Activated naive CD8-positive, alpha-beta T cell treated with anti-CD3 and anti-CD28 coated beads, Interleukin-2, amount 50 U/mL, for 16 hours (primary cell): Measurements from ENCODE around the gene TMC5.
"Not testable (repeated sequence)": the region's sequence is repeated elsewhere in the genome, so short reads cannot be mapped to it uniquely, and the experiment has no call there.

Experiments used
- DNase-seq: peaks from one replicate; pipeline ENCODE4 v3.0.0-alpha.2; 2020; ENCODE audit warnings: low read depth, low spot score

Gene TMC5

DNA sequence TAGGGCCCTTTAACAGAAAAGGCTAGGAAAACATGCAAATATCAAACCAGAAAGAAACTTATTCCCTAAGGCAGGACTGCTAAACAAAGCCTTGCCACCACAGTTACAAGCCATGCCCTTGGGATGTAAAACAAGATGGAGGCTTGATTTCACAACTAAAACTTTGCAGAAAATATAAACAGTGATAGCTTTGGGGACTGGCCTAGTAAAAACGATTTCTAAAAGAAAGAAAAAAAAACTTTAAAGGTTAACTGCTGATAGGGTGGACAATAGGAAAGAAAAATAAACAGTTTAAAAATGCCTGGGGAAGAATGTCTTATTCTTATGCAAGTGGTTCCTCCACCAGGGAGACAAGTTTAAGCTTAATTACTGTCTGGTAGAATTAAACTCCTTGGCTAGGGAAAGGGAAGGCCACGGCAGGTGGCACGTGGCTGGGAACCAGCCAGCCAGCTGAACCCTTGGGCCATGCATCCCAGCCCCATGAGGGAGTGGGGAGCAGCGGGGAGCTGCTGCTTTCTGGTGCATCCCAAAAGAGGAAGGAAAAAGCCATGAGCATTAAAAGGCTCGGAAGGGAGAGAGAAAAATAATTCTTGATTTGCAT lies 10.7 kb upstream of the TMC5 start:
- no peak for DNase-seq

DNA sequence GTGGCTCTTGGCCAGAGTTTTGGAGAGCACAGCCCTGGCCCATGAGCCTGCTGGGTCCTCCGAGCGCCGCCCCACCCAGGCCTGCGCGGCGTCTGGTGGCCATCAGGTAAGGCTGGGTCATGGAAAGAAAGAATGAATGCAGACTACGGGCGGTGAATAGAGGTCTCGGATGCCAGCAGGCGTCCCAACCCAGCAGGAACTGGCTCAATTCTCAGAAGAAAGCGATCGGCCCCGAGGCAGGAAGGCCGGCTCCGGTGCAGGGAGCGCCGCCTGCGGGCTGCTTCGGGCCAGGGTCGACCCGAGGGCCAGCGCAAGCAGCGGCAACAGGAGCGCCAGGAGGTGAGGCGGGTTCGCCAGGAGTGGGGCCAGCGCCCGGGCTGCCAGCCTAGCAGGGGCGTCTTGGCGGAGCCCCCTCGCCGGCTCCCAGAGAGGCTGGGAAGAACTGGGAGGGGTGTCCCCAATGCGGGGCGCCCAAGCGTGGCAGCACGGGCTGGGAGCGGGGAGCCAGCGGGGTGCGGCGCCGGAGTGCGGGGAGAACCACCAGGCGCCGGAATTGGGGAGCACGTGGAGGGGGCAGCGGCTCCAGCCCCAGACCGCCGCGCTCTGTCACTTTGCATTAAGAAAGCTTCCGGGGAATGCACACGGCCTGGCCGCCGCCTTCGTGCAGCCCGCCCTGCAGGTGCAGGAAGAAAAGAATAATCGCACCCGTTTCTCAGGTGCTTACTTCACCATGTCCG lies 7.1 kb upstream of the TMC5 start:
- DNase-seq = no peak

DNA sequence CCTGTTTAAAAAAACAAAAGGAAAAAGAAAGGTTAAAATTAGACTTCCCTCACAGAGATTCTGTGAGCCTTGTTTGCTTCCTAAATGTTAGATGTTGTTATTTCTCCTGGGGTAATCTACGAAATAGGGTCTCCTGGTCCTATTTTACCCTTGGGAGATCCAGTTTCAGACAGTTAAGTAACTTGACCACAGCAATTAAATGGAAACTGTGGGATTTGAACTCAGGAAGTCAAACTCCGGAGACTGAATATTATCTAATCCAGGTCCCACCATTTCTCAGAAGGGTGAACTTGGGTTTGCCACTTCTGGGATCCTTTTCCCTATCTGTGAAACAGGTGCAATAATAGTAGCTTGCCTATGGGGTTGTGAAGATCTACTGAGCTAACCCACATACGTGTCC lies 6.4 kb upstream of the TMC5 start:
- DNase-seq = no peak

DNA sequence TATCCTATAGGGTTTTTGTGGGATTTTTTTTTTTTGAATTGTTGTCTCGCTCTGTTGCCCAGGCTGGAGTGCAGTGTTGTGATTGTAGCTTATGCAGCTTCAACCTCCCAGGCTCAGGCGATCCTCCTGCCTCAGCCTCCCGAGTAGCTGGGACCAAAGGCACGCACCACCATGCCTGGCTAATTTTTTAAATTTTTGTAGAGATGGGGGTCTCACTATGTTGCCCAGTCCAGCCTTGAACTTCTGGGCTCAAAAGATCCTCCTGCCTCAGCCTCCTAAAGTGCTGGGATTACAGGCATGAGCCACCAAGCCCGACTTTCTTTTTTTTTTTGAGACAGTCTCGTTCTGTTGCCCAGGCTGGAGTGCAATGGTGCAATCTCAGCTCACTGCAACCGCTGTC lies 5.6 kb upstream of the TMC5 start:
- not testable (repeated sequence) for DNase-seq

DNA sequence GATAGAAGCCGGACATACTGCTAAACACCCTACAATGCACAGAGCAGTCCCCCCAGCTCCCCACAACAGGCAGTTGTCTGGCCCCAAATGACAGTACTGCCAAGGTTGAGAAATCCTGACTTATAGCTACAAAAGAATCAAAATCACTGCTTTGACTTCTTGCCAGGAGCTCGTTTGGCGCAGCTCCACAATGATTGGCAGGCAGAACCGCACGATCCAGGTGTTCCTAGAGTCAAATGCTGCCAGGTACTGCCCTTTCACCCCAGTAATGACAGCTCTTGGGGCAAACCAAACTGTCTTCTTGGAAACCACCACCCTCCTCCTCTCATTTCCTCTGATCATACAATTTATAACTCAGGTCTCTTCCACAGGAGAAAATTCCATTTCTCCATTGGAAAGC lies 2.2 kb upstream of the TMC5 start:
- no peak for DNase-seq

DNA sequence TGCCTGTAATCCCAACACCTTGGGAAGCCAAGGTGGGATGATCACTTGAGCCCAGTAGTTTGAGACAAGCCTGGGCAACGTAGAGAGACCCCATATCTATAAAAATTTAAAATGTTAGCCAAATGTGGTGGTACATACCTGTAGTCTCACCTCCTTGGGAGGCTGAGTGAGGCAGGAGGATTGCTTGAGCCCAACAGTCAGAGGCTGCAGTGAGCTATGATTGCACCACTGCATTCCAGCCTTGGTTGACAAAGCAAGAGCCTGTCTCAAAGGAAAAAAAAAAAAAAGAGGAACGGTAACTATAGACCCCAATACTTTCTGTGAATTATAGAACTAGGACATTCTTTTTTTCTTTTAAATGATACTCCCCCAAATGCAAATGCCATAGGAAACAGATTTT lies 1.8 kb upstream of the TMC5 start:
- no peak for DNase-seq

DNA sequence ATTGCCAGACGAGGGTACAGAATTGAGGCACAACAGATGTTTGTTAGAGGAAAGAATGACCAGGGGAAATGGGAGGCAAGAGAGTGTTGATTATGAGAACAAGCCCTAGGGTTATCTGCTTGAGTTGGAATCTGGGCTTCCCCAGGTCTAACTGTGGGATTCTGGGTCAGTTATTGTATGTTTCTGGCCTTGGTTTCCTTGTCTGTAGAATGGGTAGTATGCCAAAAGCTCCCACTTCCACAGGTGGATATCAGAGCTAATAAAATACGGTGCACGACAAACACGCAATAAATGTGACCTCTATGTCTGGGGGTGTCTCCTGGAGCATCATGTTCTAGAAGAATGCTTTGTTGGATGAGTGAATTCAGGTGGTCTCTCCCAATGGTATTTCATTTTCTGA lies 517 bp downstream of the TMC5 start:
- no peak for DNase-seq

DNA sequence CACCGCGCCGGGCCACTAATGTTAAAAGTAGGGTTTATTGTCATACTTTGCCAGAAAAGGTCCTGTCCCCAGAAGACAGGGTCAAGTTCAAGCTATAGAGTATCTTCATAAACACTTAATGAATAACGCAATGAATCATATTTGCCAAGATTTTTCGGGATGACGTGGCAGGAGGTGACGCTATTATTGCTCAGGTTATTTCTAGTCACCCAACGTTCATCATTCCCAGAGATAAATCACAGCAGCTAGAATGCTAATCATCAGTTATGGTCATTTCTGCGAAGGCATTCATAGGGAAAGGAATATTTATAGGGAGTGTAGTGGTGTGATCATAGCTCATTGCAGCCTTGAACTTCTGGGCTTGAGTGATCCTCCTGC lies 2.0 kb downstream of the TMC5 start:
- DNase-seq = no peak

DNA sequence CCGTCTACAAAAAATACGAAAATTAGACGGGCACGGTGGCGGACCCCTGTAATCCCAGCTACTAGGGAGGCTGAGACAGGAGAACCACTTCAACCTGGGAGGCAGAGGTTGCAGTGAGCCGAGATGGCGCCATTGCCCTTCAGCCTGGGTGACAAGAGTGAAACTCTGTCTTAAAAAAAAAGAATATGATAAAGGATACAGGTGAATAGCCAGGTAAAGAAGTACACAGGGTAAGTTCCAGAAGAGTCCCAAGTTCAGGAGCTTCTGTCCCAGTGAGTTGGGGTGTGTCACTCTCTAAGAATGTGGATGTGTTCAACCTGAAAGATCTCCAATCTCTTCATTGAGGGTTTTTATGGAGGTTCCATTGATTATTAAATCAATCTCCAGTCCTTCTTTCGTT lies 6.8 kb downstream of the TMC5 start:
- no peak for DNase-seq

DNA sequence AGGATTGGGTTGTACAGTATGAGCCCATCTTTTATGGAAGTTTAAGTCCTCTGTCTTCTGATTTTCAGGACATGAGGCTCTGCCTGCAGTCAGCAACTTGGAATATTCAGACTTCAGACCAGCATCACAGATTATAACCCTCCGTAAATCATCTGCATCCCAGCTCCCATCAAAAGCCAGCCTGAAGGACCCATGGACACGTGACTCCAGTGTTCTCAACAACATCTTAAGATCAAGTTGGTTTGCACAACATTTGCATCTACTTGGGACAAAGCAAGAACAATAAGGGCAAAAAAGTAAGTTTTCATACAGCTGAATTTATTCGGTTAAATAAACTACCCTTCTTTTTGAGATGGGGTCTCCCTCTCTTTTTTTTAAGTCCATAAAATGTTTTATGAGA lies 12.7 kb downstream of the TMC5 start:
- no peak for DNase-seq

DNA sequence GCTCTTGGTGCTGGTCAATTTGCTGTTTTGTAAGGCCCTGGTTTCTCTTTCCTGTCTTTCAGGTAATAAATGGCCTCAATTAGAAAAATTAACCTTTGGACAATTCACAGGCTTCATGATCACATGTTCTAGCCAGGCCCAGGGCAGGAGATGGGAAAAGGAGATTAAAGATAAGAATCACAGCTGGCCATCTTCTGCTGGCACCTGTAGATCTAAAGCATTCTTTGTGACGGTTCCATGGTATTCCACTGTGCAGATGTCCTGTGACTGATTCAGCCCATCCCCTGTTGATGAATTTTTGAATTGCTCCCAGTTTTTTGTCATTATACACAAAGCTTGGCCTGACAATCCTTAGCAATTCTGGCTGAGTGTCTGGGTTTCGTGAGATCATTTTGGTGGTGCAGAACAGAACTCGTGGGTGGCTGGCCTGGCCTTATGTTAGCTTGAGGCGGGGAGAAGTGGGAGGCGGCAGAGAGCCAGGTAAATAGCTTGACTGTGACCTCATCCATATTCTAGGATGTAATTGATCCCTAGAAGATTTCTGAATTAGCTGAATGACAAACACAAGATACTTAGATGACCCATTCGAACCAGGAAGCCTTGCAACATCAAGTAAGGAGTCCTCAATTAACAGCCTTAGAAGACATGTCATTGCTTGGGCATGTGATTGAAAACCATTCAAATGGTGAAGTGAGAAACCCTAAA lies 14.1 kb downstream of the TMC5 start:
- no peak for DNase-seq

DNA sequence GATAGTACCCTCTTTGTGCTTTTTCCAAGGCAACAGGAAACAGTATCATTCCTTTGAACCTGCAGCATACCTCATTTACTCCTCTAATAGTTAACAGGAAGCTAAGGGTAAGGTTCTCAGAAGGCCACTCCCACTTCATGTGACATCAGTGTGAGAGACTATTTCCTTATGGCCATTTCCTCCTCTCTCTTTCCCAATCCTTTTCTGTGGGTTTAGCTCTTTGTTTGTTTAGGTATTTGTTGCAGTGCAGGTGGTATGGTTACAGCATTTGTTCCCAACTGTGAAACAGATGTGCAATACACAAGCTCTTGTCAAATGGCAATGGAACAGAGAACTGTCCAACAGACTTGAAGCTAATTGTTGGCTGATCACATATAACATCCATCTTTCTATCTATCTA lies 14.7 kb downstream of the TMC5 start:
- no peak for DNase-seq

DNA sequence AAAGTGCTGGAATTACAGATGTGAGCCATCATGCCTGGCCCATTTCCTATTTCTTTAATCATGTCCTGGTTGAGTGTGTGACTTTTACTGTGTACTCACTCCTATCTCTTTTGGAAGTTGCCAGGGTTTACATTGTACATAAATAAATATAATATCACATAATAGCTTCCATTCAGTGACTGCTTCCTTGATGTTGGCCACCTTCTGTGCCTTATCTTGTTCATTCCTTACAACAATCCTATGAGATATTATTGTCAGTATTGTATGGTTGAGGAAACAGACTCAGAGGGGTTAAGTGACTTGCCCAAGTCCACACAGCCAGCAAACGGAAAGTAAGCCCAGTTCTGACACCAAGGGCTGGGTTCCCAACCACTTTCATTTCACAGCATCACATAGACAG lies 16.9 kb downstream of the TMC5 start:
- DNase-seq = no peak

DNA sequence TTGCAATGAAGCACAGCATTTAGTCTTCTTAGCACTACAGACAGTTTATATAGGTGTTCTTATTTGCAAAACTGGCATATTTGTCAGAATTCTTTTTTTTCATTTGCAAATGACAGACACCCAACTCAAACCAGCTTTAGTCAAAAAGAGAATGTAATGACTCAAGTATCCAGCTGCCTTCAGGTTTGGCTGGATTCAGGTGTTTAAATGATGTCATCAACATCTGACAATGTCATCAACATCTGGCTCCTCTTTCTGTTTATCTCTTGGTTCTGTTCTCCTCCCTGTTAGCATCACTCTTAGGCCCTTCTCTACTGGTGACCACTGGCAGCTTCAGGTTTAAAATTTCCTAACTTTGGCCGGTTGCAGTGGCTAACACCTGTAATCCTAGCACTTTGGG lies 18.9 kb downstream of the TMC5 start:
- no peak for DNase-seq

DNA sequence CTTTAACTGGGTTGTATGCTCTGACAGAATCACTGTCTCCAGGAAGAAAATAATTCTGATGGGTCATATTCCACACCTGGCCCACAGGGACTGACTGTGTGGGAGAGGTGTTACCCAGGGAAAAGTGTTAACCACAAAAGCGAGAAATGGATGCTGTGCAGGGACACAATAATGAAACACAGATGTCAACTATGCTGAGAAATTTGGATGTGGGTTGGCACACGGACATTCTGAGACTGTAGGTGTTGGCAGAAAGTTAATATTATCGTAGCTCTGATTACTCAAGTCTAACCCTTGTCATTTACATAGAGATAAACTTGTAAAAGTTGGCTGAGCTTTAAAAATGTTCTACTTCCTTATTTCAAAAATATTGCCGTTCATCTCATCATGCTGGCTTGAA lies 19.6 kb downstream of the TMC5 start:
- DNase-seq = no peak

DNA sequence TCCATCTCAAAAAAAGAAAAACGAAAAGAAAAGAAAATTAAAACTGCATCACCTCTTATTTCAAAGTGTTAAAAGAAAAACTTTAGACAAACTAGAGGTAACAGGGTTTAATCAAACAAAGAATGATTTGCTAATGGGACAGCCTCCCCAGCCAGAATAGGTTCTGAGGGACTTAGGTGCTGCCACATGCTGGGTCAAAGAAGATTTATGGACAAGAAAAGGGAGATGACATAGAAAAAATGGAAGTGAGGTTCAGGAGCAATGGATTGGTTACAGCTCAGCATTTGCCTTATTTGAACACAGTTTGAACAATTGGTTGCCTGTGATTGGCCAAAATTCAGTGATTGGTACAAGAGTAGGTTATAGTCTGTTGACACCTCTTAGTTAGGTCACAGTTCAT lies 21.1 kb downstream of the TMC5 start:
- DNase-seq = no peak

DNA sequence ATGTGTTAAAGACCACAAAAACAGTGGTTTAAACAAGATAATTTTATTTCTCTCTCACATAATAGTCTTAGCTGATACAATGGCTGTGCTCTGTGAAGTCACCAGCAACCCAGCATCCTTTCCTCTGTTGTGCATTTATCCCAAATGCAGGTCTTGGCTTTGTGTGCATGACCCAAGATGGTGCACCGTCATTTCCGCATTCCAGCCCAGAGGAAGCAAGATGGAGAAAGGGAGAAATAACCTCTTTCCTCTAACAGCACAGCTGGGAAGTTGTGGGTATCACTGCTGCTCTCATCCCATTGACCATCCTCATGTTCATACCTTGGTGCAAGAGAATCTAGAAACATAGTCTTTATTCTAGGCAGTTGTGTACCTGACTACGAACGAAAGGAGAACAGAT lies 21.8 kb downstream of the TMC5 start:
- no peak for DNase-seq

DNA sequence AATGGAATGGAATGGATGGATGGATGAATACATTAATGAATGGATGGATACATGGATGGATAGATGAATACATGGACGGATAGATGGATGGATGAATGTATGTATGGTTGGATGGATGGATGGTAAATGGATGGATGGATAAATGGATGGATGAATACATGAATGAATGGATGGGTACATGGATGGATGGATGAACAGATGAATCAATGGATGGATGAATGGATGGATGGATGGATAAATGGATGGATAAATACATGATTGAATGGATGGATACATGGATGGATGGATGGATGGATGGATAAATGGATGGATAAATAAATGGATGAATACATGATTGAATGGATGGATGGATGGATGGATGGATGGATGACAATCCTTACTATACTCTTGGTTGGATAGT lies 26.0 kb downstream of the TMC5 start:
- DNase-seq = no peak

DNA sequence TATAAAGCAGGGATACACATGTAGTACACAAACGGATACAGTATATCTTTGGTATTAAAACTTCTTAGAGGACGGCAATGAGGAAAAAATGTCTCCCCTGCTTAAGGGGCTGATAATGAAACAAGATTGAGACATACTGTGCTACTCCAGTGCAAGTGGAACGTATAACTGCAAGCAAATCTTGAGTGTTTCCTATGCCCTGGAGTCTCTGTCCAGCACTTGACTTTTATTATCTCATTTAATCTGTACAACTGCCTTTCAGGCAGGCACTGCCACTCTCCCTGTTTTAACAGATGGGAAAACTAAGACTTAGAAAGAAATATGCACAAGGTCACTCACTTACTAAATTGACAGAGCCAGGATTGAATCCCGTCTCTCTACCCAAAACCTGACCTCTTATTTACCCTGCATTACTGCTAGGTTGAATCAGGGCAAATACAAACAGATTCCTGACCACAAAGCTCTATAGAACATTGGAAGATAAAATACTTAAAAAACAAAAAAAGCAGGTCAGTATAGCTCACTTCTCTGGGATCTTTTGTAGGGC lies 28.7 kb downstream of the TMC5 start:
- no peak for DNase-seq

DNA sequence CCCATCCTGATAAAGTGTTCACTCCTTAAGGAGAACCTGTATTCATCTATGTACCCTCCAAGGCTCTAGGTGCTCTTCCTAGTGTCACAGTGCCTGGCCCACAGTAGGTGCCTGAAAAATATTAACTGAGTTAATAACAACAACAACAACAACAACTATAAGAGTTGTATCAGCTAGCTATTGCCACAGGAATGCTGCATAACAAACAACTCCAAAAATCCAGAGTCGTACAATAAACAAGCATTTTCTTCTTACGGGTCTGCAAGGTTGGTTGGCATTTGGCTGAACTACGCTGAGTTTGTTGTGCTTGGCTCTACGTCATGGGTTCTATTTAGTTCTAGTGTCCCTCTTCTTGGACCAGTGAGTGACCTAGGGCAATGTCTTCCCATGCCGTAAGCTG lies 29.2 kb downstream of the TMC5 start:
- DNase-seq = no peak

DNA sequence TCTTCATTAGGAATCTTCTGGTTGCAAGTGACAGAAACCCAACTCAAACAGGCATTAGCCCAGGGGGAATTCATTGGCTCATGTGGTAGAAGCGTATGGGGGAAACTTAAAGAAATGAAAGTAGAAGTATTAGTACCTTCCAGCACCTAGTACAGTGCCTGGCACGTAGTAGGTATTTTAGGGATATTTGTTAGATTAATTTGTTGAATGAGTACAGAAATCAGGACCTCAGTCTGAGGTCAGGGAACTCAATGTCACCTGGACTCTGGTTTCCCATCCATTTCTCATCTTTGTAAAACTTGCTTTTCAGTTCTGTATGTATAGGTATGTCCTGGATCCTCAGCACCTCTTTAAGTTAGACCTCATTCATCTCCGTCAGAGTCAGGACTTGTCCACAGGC lies 32.5 kb downstream of the TMC5 start:
- no peak for DNase-seq

DNA sequence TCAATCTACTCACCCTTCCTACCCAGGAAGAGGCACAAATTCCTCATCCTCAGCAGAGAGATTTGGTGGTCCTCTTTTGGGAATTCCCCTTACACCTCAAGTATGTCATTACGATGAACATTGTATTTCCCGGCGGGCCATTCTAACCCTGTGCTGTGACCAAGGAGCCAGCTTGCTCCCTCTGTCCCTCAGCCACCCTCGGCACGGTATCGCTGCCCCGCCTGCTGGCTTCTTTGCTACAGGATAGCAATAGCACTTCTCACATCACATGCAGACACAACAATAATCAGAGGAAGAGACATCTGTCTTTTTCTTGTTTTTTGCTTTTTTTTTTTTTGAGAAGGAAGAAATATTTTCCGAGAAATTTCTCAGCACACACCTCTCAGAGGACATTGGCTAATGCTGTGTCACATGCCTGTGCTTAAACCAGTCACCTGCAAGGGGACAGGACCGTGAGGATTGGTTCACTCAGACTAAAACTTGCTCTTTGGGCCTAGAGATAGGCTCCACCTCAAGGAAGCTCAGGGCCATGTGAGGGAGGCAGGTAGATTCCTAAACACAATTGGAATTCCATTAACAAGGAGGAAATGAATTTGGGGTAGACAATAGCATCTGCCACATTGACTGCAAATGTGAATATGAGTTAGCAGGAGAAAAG lies 41.2 kb downstream of the TMC5 start:
- no peak for DNase-seq

DNA sequence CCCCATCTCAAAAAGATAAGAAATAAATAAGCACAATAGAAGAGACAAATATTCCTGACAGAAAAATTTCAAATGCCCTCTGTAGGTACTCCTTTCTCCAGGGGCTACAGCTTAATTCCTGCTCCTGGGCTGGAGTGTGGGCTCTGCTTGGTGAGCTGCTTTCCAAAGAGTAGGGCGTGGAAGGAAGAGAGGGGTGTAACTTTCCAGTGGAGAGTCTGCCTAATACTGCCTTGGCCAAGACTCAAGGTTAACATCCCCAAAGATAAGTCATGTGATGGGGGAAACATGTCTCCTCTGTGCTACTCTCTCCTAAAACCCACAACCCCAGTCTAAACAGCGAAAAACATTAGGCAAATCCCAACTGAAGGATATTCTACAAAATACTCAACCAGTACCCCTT lies 42.7 kb downstream of the TMC5 start:
- no peak for DNase-seq
